Measurements from ENCODE around the gene DYSF. TPM values are rescaled to one million over a fixed set of nuclear protein-coding genes. Genes with fewer than 3 reads are reported as not detected.

Gene DYSF
- total and polyA plus RNA-seq, 7 donors, result 38.3 to 208 (median 109) TPM

- intact Hi-C loops (cut with DNase I), result loop anchor here in 1 of 2 donors (5.0 kb wide), 1 partner anchor 44 kb away; no protein-coding TSS in a partner anchor
- no peak for TF ChIP-seq CTCF (IDR thresholded peaks at IDR 0.05)
- ATAC-seq (peak in 1 of 4 donors; percentile 12), DNase-seq (no peak)
- WGBS, 3 donors, result 58 to 76% (median 63%) methylated on average over 13 of the region's 13 CpGs
- H3K4me1 ChIP-seq, result peaks cover 47% of the 10 kb centered on the region
- no peak overlapping the region for H3K4me3 ChIP-seq
- H3K9me3 ChIP-seq, result no peaks in the 10 kb centered on the region
- H3K27ac ChIP-seq, result no peak overlapping the region
- H3K36me3 ChIP-seq (ENCODE audit: insufficient read depth in 1 of 2, low read depth in 1 of 2), result no peaks in the 10 kb centered on the region
- H3K27me3 ChIP-seq (ENCODE audit: insufficient read depth in 3 of 3, low read length in 2 of 3), result no peaks in the 10 kb centered on the region
These were observed 249.9 kb downstream of the DYSF start for GRCh38 chr2:71702971-71703898.

GRCh38 chr2:71704131-71704561, 250.8 kb downstream of the DYSF start:
- intact Hi-C loops (cut with DNase I), result loop anchor here in 1 of 2 donors (5.0 kb wide), 1 partner anchor 43 kb away; no protein-coding TSS in a partner anchor
- no peak for DNase-seq
- peaks cover 46% of the 10 kb centered on the region for H3K4me1 ChIP-seq
- H3K9me3 ChIP-seq, result no peaks in the 10 kb centered on the region
- no peaks in the 10 kb centered on the region for H3K36me3 ChIP-seq (ENCODE audit: insufficient read depth in 1 of 2, low read depth in 1 of 2)
- no peaks in the 10 kb centered on the region for H3K27me3 ChIP-seq (ENCODE audit: insufficient read depth in 3 of 3, low read length in 2 of 3)
- no peak overlapping the region for H3K27ac ChIP-seq
- WGBS, 3 donors, result 83 to 92% (median 84%) methylated on average over 9 of the region's 9 CpGs
- no peak for ATAC-seq
- TF ChIP-seq CTCF (IDR thresholded peaks at IDR 0.05), result no peak
- H3K4me3 ChIP-seq, result no peak overlapping the region

GRCh38 chr2:71704688-71705087, 251.3 kb downstream of the DYSF start:
- WGBS, 3 donors, result 72 to 79% (median 74%) methylated on average over 5 of the region's 5 CpGs

GRCh38 chr2:71705171-71705960, 252.0 kb downstream of the DYSF start:
- ATAC-seq, result peak in 3 of 4 donors; percentile 31 to 52 (median 35)
- Histone ChIP-seq H3K27me3 (ENCODE audit: insufficient read depth in 3 of 3, low read length in 2 of 3) (no peaks in the 10 kb centered on the region), H3K27ac (no peak overlapping the region), H3K4me3 (no peak overlapping the region), H3K36me3 (ENCODE audit: insufficient read depth in 1 of 2, low read depth in 1 of 2) (no peaks in the 10 kb centered on the region), H3K4me1 (peaks cover 35% of the 10 kb centered on the region), H3K9me3 (no peaks in the 10 kb centered on the region)
- DNase-seq, result no peak
- TF ChIP-seq CTCF (IDR thresholded peaks at IDR 0.05), result no peak
- 91 to 93% (median 93%) methylated on average over 18 to 19 of the region's 19 CpGs for WGBS, 3 donors
- intact Hi-C loops (cut with DNase I), result no loop called here

More at GRCh38 chr2:71704688-71705087, 251.3 kb downstream of the DYSF start:
- ATAC-seq (no peak), DNase-seq (no peak)
- H3K4me3 ChIP-seq, result no peak overlapping the region
- H3K9me3 ChIP-seq, result no peaks in the 10 kb centered on the region
- no peak for TF ChIP-seq CTCF (IDR thresholded peaks at IDR 0.05)
- peaks cover 42% of the 10 kb centered on the region for H3K4me1 ChIP-seq
- no peaks in the 10 kb centered on the region for H3K36me3 ChIP-seq (ENCODE audit: insufficient read depth in 1 of 2, low read depth in 1 of 2)
- H3K27me3 ChIP-seq (ENCODE audit: insufficient read depth in 3 of 3, low read length in 2 of 3), result no peaks in the 10 kb centered on the region
- H3K27ac ChIP-seq, result no peak overlapping the region
- intact Hi-C loops (cut with DNase I), result loop anchor here in 1 of 2 donors (5.0 kb wide), 1 partner anchor 43 kb away; no protein-coding TSS in a partner anchor

All from psoas muscle (tissue), 8 donors.